Kidney (tissue), 14 donors: ENCODE measurements around the gene PSMG2. TPM values are rescaled to one million over a fixed set of nuclear protein-coding genes. Genes with fewer than 3 reads are reported as not detected.

ENCODE experiments used
- DNase-seq, 5 donors: peaks; one replicate each; pipeline ENCODE4 v3.0.0-alpha.2; 2013 to 2020
- FAIRE-seq: peaks from 2 replicates; lab custom pipeline; 2012; peaks lifted over from hg19 to GRCh38; lab: Jason Lieb, UNC
- H3K27ac ChIP-seq, 2 donors: one replicate each; pipeline ENCODE4 v1.7.0; 2013; ENCODE audit warnings: low read depth in 2 of 2, low read length in 2 of 2, inconsistent platforms in 1 of 2
- H3K27me3 ChIP-seq: one replicate; pipeline ENCODE4 v1.7.1; 2013; ENCODE audit warnings: low read length, inconsistent platforms; ENCODE audit not compliant: control insufficient read depth, insufficient read depth
- H3K36me3 ChIP-seq, 3 donors: one replicate each; pipeline versions ENCODE4 v1.7.0 to v1.7.1; 2013; ENCODE audit warnings: low read length in 3 of 3, control low read depth in 1 of 3, inconsistent platforms in 1 of 3; ENCODE audit not compliant: insufficient read depth in 3 of 3, control insufficient read depth in 2 of 3
- H3K4me1 ChIP-seq, 3 donors: one replicate each; pipeline versions ENCODE4 v1.7.0 to v1.7.1; 2013; ENCODE audit warnings: low read length in 3 of 3, inconsistent platforms in 1 of 3, low read depth in 1 of 3; ENCODE audit not compliant: control insufficient read depth in 2 of 3, insufficient read depth in 2 of 3
- H3K4me3 ChIP-seq, 3 donors: one replicate each; pipeline versions ENCODE4 v1.7.0 to v1.8.1; 2013; ENCODE audit warnings: low read length in 3 of 3, control low read depth in 1 of 3, inconsistent platforms in 1 of 3
- H3K9ac ChIP-seq, 3 donors: one replicate each; pipeline versions ENCODE4 v1.7.0 to v1.7.1; 2013; ENCODE audit warnings: low read length in 3 of 3, control low read depth in 1 of 3, inconsistent platforms in 1 of 3
- H3K9me3 ChIP-seq, 3 donors: one replicate each; pipeline versions ENCODE4 v1.7.0 to v1.7.1; 2013; ENCODE audit warnings: low read length in 3 of 3, control low read depth in 1 of 3, inconsistent platforms in 1 of 3; ENCODE audit not compliant: control insufficient read depth in 2 of 3, insufficient read depth in 1 of 3
- CTCF ChIP-seq: IDR thresholded peaks from 3 replicates; pipeline ENCODE4 v1.5.1; 2012; ENCODE audit warnings: mild to moderate bottlenecking, moderate library complexity, borderline replicate concordance; ENCODE audit not compliant: insufficient read depth; ENCODE audit errors: extremely low read depth
- intact Hi-C: fragments of 100-400 bp; cut with DNase I; formaldehyde crosslinking; loops from one replicate; pipeline ENCODE4 v1.11.1; 2022
- polyA plus RNA-seq: library from polyadenylated mRNA; stranded (reverse); fragments of 350-450 nt; fragmentation: Illumina TruSeq; extraction: RNeasy Lipid Tissue Mini Kit (QIAGEN cat#74804); gene quantifications from one replicate; pipeline ENCODE4 v1.2.3, GENCODE V29; 2014; ENCODE audit warnings: low read depth, low replicate concordance; ENCODE audit not compliant: insufficient read depth
- total RNA-seq: library from RNA; stranded (reverse); fragmentation: NEBNext Ultra II Directional; extraction: Animal tissue kit (Norgen Biotek cat#: 25700); gene quantifications from one replicate; pipeline ENCODE4 v1.2.1, GENCODE V29; 2021
- donor health status: control.
- donor health status: control.
- donor health status: control.
- donor health status: control.
- donor health status: control.
- donor health status: DM: yes; HTN: yes; CAD: no.
- donor health status: Normal renal cell carcinoma (clear cell type).

PSMG2 gene
- total and polyA plus RNA-seq, 2 donors from 2014 or later: 66.2 to 108 TPM

GRCh38 chr18:12769644-12770440 lies 67.0 kb downstream of the PSMG2 start:
- no peak for FAIRE-seq

DNA sequence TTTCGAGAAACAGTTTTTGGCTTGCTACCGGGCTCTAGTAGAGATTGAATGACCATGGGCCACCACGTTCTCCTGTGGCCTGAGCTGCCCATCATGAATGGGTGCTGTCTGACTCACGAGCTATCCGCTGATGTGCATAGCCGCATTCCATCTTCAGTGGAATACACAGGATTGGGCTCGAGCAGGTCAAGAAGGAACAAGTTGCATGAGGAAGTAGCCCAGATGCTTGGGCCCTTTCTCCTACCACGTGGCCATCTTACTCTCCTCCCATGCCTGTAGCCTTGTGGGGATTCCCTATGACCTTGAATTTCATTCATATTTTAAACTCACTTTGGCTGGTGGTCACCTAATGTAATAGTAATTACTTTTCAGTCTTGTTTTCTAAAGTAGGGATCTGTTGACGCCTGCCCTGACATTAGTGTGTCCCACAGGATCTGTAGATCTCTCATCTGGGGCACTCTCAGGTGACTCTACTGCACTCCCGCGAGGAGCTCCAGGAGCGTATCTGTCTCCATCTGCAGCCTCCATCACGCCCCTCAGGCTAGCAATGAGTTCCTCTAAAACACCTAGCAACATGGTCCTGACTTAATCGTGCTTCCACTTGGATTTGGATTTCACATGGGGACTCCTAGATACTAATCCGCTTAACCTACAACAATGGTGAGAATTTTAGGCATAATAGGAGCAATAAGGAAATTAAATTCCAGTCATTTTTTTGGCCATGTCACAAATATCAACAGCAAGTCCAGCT lies 67.8 kb downstream of the PSMG2 start:
- Histone ChIP-seq H3K9me3 (no peaks in the 10 kb centered on the region), H3K4me3 (no peak overlapping the region), H3K9ac (no peak overlapping the region), H3K27me3 (no peaks in the 10 kb centered on the region), H3K36me3 (no peaks in the 10 kb centered on the region), H3K4me1 (no peaks in the 10 kb centered on the region), H3K27ac (no peak overlapping the region)
- intact Hi-C loops: no loop called here
- TF ChIP-seq CTCF: no peak
- DNase-seq (no peak), FAIRE-seq (no peak)

More at GRCh38 chr18:12769644-12770440, 67.0 kb downstream of the PSMG2 start:
- intact Hi-C loops: no loop called here
- Histone ChIP-seq H3K9ac (no peak overlapping the region), H3K36me3 (no peaks in the 10 kb centered on the region), H3K9me3 (no peaks in the 10 kb centered on the region), H3K27ac (no peak overlapping the region), H3K4me1 (no peaks in the 10 kb centered on the region), H3K27me3 (no peaks in the 10 kb centered on the region), H3K4me3 (no peak overlapping the region)
- DNase-seq: no peak
- TF ChIP-seq CTCF: no peak

DNA sequence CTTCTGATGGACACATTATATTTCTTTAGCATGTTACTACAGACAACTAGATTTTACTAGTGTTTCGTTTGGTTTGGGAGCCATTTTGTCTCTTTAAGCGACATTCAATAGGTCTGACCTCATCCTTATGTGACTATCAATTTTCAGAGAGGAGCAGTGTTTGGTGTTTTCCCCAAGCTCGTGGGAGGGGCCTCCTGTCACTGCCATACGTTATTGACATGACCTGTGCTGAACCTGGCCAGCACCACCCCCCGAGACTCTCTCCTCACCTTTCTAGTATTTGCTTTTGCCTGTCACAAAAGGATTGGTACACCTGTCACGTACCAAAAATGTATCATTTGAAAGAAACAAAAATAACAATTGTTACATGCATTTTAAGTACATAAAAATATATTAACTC lies 69.3 kb downstream of the PSMG2 start:
- FAIRE-seq (no peak), DNase-seq (no peak)
- intact Hi-C loops: no loop called here
- no peak overlapping the region for H3K9ac ChIP-seq
- no peaks in the 10 kb centered on the region for H3K36me3 ChIP-seq
- no peaks in the 10 kb centered on the region for H3K27me3 ChIP-seq
- H3K9me3 ChIP-seq: no peaks in the 10 kb centered on the region
- TF ChIP-seq CTCF: no peak
- H3K4me3 ChIP-seq: no peak overlapping the region
- no peak overlapping the region for H3K27ac ChIP-seq
- H3K4me1 ChIP-seq: no peaks in the 10 kb centered on the region
